Endometrium (tissue), 2 donors: ENCODE measurements around the gene FAM234A.
"Not testable (repeated sequence)": the region's sequence is repeated elsewhere in the genome, so short reads cannot be mapped to it uniquely, and the experiment has no call there.

Source experiments
- FAIRE-seq: peaks from 2 replicates; lab custom pipeline; 2012; peaks lifted over from hg19 to GRCh38; lab: Jason Lieb, UNC
- donor health status: control.
- donor health status: control.

Gene FAM234A

GRCh38 chr16:234468-235305 lies at the start of gene FAM234A:
Gene FAM234A (plus strand): TSS chr16:234821. CDS start chr16:254414, 19,593 bp downstream.
- FAIRE-seq = no peak

GRCh38 chr16:185213-185612 lies 49.4 kb upstream of the FAM234A start:
- FAIRE-seq = no peak

- FAIRE-seq = no peak
These were observed 48.9 kb upstream of the FAM234A start for GRCh38 chr16:185691-186090.

- FAIRE-seq = no peak
These were observed 47.3 kb upstream of the FAM234A start for GRCh38 chr16:187330-187729.

GRCh38 chr16:188674-189073 lies 45.9 kb upstream of the FAM234A start:
- no peak for FAIRE-seq

GRCh38 chr16:189604-190186 lies 44.9 kb upstream of the FAM234A start:
- no peak for FAIRE-seq

- FAIRE-seq = no peak
These were observed 42.8 kb upstream of the FAM234A start for GRCh38 chr16:191831-192230.

- no peak for FAIRE-seq
These were observed 41.9 kb upstream of the FAM234A start for GRCh38 chr16:192686-193085.

- no peak for FAIRE-seq
These were observed 41.2 kb upstream of the FAM234A start for GRCh38 chr16:193441-193840.

- no peak for FAIRE-seq
These were observed 40.1 kb upstream of the FAM234A start for GRCh38 chr16:194516-194915.

GRCh38 chr16:200388-200787 lies 34.2 kb upstream of the FAM234A start:
- no peak for FAIRE-seq

GRCh38 chr16:203246-203645 lies 31.4 kb upstream of the FAM234A start:
- FAIRE-seq = no peak

GRCh38 chr16:204046-204445 lies 30.6 kb upstream of the FAM234A start:
- FAIRE-seq = not testable (repeated sequence)

- FAIRE-seq = not testable (repeated sequence)
These were observed 25.3 kb upstream of the FAM234A start for GRCh38 chr16:209359-209758.

- not testable (repeated sequence) for FAIRE-seq
These were observed 22.9 kb upstream of the FAM234A start for GRCh38 chr16:211631-212180.

- no peak for FAIRE-seq
These were observed 21.6 kb upstream of the FAM234A start for GRCh38 chr16:212999-213398.

GRCh38 chr16:220021-220420 lies 14.6 kb upstream of the FAM234A start:
- FAIRE-seq = no peak

GRCh38 chr16:228151-228851 lies 6.3 kb upstream of the FAM234A start:
- no peak for FAIRE-seq

- no peak for FAIRE-seq
These were observed 5.5 kb upstream of the FAM234A start, which contains the start of gene LUC7L for GRCh38 chr16:228852-229730. Gene LUC7L (minus strand): TSS chr16:229449. CDS start chr16:229339, 110 bp downstream.

GRCh38 chr16:229731-230281 lies 4.8 kb upstream of the FAM234A start:
- no peak for FAIRE-seq

GRCh38 chr16:230351-230750 lies 4.3 kb upstream of the FAM234A start:
- FAIRE-seq = not testable (repeated sequence)
